ENCODE measurements around the gene ZNF853. TPM values are rescaled to one million over a fixed set of nuclear protein-coding genes. Genes with fewer than 3 reads are reported as not detected.

The ZNF853 gene
- total and polyA plus RNA-seq, 2 of the 8 experiments (the other 6 are each of a cell fraction or from before 2014, with no cell fraction given), result 4.3 to 5.7 TPM

- Histone ChIP-seq H4K5ac (ENCODE audit: insufficient read length, low read depth, low read length) (no peak overlapping the region), H3K9me3 (ENCODE audit: insufficient read depth in 2 of 2, low read depth in 1 of 2, low read length in 1 of 2) (no peaks in the 10 kb centered on the region; a peak in 1 of 4 replicates)
- POLR2A ChIA-PET (ENCODE audit: partially characterized antibody), result interaction anchor here (0.8 to 1.1 kb wide), 2 partner anchors 22 to 85 kb away, joined by 3 to 5 read pairs; no protein-coding TSS in a partner anchor
These were observed 38.9 kb downstream of the ZNF853 start for GRCh38 chr7:6654113-6654841.

More at GRCh38 chr7:6654113-6654841, 38.9 kb downstream of the ZNF853 start:
- Histone ChIP-seq H3K9ac (replicated peaks in 1 of 4; ENCODE audit: extremely low read depth in 1 of 4, low read depth in 3 of 4, low read length in 3 of 4) (no peak overlapping the region), H4K8ac (ENCODE audit: extremely low read depth, insufficient read depth, low read length) (no peak overlapping the region), H2BK20ac (ENCODE audit: low read length) (no peak overlapping the region), H2AFZ (ENCODE audit: low read length) (no peak overlapping the region), H3K23me2 (ENCODE audit: low read depth, low read length) (no peaks in the 10 kb centered on the region), H3K4me2 (ENCODE audit: insufficient read depth in 1 of 2, low read depth in 2 of 2, low read length in 2 of 2) (no peak overlapping the region), H4K20me1 (replicated peaks in 1 of 2; ENCODE audit: control insufficient read depth in 1 of 2, insufficient read depth in 2 of 2, low read length in 2 of 2) (peaks cover 0 to 2% of the 10 kb centered on the region in 2 experiments), H4K91ac (replicated peaks; ENCODE audit: insufficient read length, low read length) (no peak overlapping the region), H3K18ac (ENCODE audit: extremely low read depth, low read length) (no peak overlapping the region), H2BK12ac (ENCODE audit: low read depth, low read length) (no peak overlapping the region), H2BK120ac (replicated peaks; ENCODE audit: low read depth, low read length) (no peak overlapping the region), H2BK15ac (ENCODE audit: low read length) (no peak overlapping the region), H3K27ac (ENCODE audit: low read depth, low read length) (no peak overlapping the region), H3K27me3 (replicated peaks in 1 of 4; ENCODE audit: control insufficient read depth in 3 of 4, extremely low read depth in 1 of 4, insufficient read depth in 3 of 4, low read length in 3 of 4) (no peaks in the 10 kb centered on the region), H3K4me1 (replicated peaks in 1 of 4; ENCODE audit: control insufficient read depth in 3 of 4, insufficient read depth in 4 of 4, low read length in 3 of 4) (peaks cover 0 to 5% (median 0%) of the 10 kb centered on the region in 4 experiments; a peak in 3 of 7 replicates), H2BK5ac (ENCODE audit: low read depth, low read length) (no peak overlapping the region), H3K14ac (ENCODE audit: insufficient read length) (no peak overlapping the region), H3K79me1 (ENCODE audit: low read depth, low read length) (no peaks in the 10 kb centered on the region; the same call in 1 of the 2 replicates), H3K36me3 (ENCODE audit: control insufficient read depth in 2 of 4, insufficient read depth in 4 of 4, low read length in 3 of 4) (peaks cover 0 to 30% (median 2%) of the 10 kb centered on the region in 4 experiments; a peak in 3 of 8 replicates), H3K79me2 (ENCODE audit: control insufficient read depth in 1 of 2, insufficient read depth in 2 of 2, low read length in 2 of 2) (no peaks in the 10 kb centered on the region), H2AK5ac (ENCODE audit: low read depth, low read length) (no peak overlapping the region), H3K4me3 (ENCODE audit: extremely low read depth in 1 of 4, insufficient read depth in 2 of 4, low read depth in 3 of 4, low read length in 4 of 4) (no peak overlapping the region), H3K23ac (ENCODE audit: insufficient read length) (no peak overlapping the region), H3K56ac (replicated peaks; ENCODE audit: insufficient read length, low read depth, low read length) (no peak overlapping the region), H3K4ac (replicated peaks; ENCODE audit: insufficient read length, low read depth, low read length) (no peak overlapping the region)
- FAIRE-seq, result no peak
- no peak for DNase-seq (ENCODE audit: low read depth in 1 of 2, low spot score in 2 of 2)
- 95% methylated on average over 23 of the region's 94 CpGs; no CpG with 5 or more reads in 1 of the 2 experiments for WGBS, 2 experiments (ENCODE audit: extremely low coverage in 1 of 2, insufficient coverage in 1 of 2, insufficient read length in 1 of 2, insufficient replicate concordance in 2 of 2, low coverage in 1 of 2, low lambda C conversion rate in 2 of 2, missing lambda C conversion rate in 1 of 2)
- CTCF ChIA-PET (ENCODE audit: partially characterized antibody), result no interaction called here
- TF ChIP-seq EZH2 (IDR thresholded peaks at IDR 0.05; ENCODE audit: low read depth, low read length, severe bottlenecking), result no peak
- no peak for TF ChIP-seq PHF8 (conservative IDR thresholded peaks at IDR 0.05; ENCODE audit: low read depth, low read length)
- no peak for TF ChIP-seq JUND (IDR thresholded peaks at IDR 0.05; ENCODE audit: low read length)
- TF ChIP-seq GABPA (IDR thresholded peaks at IDR 0.05; ENCODE audit: borderline replicate concordance, insufficient read depth, low read length), result no peak
- no peak for TF ChIP-seq EP300 (IDR thresholded peaks at IDR 0.05; ENCODE audit: borderline replicate concordance in 1 of 2, low read depth in 2 of 2, low read length in 2 of 2)
- no peak for TF ChIP-seq KDM1A (IDR thresholded peaks at IDR 0.05; ENCODE audit: borderline replicate concordance, low read length)
- no peak for TF ChIP-seq NRF1 (IDR thresholded peaks at IDR 0.05; ENCODE audit: low read depth, low read length)
